Activated T-helper 1 cell treated with Interleukin-2 at 50 U/mL for 16 hours (primary cell): ENCODE results near the gene SPDEF.

ENCODE experiments used
- DNase-seq: peaks from one replicate; pipeline ENCODE4 v3.0.0-alpha.2; 2020; ENCODE audit warnings: low read depth

The SPDEF gene

DNA sequence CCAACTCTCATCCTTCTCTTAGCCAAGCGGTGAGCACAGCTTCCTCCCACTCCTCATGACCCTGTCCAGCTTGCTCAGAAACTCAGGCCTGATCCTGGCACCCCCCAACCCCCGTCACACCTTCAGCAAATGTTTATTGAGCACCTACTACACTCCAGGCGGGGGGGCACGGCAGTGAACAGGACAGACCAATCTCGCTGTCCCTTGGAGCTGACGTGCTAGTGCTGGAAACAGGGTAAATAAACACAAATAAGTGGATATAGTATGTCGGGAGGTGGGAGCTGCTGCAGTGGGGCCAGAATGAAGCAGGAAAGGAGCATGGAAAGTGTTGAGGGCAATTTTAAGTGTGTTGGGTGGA is 7.4 kb upstream of the SPDEF start:
- DNase-seq, result no peak

DNA sequence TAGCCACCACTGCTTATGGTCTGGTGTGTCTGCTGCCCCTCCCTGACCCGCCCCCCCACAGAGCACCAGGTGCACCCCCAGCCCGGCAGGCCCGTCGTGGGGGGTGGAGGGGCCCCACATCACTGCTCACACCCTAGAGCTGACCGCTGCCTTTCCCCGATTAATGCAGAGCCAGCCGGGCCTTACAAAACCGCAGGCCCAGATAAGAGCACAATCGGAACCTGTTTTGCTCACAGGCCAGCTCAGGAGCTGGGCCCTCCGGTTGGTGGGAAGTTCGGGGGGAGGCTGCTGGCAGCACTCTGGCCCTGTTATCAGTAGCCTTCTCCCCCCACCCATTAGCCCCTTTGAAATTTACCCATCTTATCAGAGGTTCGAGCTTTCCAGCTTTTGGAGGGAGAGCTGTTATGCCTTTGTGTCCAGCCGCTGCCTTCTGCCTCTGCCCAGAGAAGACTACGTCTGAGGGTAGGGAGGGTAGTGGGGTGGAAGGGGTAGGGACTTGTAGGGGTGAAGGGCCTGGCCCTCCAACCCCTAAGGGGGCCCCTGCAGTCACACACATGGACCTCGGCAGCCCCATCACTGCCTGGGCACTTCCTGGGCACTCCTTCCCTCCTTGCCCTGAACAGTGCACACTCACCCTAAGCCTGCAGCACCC is 6.9 kb upstream of the SPDEF start:
- DNase-seq, result no peak

DNA sequence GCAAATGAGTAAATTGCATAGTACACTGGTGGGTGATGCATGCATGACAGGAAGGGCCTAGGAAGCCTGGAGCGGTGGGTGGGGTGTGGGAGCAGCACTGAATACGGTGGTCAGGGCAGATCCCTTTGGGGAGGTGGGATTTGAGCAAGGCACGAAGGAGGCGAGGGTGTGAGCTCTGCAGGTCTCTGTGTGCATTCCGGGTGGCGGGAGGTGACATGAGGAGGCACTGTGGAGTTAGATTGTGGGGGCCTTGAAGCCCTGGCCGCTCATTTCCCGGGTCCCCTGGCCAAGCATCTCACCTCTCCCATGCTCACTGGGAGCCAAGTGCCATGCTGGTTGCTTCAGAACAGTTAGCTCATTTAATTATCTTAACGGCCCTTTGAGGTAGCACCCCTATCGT is 6.2 kb upstream of the SPDEF start:
- no peak for DNase-seq

DNA sequence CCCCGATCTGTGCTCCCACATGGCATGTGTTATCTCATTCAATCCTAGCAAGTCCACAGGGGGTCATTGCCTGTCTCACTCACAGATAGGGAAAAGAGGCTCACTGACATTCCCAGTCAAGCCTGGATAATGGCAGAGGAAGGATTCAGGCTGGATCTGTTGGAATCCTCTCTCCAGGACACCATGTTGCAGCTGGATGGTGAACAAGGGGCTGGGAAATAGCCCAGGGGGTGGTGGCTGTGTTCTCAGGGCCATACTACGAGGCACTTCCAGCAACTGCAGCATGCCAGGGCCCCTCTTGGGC is 5.0 kb upstream of the SPDEF start:
- DNase-seq, result no peak

DNA sequence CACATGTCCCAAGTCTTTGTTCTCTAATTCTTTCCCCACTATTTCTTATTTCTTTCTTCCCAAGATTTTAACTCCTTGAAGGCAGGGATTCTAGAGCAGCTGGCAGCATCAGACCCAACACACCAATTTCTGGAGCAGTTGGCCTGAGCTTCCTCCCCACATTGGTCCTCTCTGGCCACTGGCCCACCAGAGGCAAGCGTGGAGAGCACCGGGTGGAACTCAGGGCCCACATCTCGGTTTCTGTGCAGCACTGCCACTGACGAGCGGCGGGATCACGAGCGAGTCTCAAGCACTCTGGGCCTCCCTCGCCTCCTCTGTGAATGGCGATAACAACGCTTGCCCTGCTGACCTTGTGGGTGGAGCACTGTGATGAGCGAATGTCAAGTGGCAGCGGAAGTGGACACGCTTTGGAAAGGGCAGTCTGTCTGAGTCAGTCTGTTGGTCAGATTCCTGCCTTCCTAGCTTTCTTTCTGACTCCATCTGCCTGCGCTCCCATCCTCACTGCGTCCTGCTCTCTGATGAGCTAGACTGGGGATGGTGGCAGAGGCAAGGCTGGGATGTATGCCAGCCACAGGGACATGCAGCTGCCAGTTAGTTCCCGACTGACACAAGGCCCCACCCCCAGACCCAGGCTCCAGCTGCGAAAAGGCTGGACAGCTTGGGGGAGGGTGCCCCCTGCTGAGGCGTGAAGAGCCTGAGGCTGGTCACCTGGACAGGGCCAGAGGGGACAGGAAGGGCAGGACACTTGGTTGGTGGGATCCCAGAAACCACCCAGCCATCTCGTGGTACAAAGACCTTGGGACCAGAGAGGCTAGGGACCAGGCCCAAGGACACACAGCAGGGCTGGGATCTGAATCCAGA is 4.5 kb upstream of the SPDEF start:
- DNase-seq, result no peak

DNA sequence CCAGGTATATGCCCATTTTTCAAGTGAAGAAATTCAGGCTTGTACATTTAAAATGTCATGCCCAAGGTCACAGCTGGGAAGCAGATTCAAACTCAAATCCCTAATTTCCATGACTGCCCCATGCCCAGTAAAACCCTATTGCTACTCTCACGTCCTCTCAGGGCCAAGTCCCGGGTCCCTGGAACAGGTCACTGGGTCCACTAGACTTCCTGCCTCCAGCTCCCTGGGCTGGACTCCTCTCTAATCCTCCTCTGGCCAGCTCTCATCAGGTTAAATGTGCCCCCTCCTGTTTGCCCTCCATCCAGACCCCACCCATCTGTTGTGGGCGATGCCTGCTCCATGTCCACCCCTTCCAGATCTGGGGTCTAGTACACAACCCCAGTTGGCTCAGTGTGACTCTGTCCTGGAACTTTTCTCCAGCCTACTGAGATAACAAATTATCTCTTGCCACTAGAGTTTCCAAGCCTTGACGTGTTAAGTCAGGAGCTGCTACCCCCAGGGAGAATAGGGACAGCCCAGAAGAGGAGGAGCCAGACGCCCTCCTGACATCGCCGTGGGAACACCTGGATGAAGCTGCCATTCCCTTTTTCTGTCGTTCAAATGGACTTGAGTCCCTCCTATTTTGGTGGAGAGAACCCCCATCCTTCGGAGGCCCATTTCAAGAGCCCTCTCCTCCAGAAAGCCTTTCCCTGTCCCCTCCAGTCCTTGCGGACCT is 3.7 kb upstream of the SPDEF start:
- no peak for DNase-seq

DNA sequence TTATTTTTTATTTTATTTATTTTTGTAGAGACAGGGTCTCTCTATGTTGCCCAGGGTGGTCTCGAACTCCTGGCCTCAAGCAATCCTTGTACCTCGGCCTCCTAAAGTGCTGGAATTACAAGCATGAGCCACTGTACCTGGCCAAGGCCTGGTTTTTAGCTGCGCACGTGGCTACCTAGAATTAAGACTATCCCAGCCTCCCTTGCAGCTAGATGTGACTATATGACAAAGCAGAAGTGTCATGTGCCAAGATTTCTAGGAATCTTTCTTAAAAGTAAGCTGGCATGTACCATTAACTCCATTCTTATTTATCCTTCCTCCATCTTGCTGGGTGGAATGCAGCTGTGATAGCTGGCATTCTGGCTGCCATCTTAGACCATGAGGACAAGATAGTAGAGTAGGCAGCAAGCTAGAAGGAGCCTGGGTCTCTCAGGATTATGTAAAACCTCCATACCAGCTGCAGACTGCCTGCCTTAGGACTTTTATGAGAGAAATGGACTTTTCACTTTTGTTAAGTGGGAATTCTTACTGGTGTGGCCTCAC is 2.1 kb upstream of the SPDEF start:
- DNase-seq, result no peak

DNA sequence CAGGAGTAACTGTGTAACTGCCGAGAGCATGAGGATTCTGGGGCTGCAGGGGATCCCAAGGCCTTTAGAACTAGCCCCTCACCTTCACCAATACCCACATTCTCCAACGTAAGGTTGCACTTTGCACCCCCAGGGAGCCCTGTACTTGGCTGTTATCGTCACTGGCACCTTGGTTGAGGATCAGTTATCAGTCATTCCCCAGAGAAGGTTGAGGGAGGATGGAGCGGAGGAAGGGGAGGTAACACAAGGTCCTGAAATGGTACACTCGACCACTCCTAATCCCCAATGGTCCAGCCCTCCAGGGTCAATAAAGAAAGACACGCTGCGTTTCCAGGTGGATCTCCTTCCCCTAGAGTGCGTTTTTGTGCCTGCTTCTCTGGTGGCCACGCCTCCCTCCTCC is 1.1 kb upstream of the SPDEF start:
- DNase-seq, result no peak

DNA sequence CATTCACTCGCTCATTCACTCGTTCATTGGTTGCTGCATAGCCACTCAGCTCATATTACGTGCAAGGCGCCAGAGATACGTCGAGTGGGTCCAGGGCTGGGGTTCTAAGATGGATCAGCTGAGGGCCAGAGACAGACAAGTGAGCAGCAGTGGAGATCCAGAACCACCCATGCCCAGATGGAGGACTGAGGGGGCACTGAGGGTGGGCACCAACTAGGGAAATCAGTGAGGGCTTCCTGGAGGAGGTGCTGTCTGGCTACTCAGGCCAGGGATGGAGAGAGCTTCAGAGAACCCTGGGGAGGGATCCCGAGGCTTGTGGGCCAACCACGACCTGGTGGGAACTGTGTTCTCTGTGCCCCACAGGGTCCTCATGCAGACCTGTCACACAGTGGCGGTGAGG is 364 bp upstream of the SPDEF start:
- DNase-seq, result no peak

DNA sequence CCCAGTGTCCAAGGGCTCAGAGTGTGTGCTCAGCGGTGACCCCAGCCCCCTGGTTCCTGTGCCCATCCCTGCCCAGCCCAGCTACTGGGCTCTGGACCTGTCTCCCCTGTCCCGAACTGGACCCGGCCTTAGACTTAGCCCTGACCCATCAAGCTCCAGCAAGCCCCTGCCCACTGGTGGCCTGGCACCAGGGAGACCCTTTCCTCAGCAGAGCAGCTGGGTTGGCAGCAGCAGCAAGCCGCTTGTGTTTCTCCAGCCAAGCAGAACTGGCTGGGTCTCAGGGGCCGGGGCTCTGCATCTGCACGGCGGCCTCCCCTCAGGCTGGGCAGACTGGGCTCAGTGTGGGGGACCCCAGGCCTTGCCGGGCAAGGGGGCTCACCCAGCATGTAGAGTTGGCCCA is 801 bp downstream of the SPDEF start:
- DNase-seq, result no peak

DNA sequence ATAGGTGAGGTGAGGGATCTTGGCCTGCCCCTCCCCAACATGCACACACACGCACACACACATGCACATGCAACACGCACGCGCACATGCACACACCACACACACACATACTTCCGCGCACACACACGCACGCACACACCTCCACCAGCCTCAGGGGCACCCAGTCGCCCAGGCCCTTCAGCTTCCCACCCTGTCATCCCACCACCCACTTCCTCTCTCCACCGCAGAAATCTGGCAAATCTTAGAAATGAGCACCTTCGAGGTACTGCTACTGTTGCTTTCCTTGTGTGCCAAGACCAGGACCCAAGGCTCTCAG is 1.2 kb downstream of the SPDEF start:
- DNase-seq, result no peak

DNA sequence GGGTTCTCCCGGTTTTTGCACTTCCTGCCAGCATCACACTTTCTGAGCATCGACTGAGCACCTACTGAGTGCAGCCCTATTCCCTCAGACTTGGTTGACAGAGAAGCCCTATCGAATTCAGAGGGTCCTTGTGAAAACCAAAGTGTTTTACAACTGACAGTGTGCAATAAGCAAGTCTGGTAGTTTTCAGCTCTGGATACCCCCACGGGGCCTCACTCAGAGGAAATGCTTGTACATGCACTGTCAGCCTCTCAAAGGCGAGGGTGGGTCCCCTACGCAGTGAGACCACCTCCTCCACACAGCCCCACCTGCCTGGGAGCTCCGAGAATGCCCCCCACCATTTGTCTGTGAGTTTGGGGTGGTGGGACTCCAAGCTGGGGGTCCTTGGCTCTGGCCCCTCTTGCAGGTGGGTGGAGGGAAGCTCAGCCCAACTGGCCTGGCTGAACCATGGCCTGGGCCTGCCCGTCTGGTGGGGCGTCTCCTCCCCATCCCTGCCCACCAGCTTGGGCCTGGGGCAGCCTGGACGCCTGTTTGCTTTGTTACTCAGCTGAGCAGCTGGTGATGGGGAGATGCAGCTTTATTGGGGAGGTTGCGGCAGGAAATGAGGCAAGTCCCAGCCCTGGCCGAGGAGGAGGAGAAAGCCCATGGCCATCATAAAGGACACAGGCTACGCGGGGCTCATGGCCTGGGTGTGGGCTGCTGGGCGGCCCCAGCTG is 1.7 kb downstream of the SPDEF start:
- no peak for DNase-seq

DNA sequence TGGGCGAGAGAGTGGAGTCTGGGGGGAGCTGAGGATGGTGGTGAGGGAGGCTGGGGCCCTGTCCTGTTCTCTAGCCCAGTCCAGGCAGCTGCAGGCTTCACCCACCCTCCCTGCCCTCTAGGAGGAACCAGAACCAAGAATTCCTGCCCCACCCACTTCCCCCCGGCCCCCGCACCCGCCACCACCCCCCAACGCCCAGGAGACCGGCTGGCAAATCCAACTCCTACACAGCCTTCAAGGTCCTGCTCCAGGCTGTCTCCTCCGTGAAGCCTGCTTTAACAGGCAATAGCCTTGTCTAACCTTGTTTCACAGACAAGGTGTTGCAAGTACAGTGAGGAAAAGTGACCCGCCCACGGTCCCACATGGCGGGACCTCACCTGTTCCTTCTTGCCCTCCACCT is 2.4 kb downstream of the SPDEF start:
- DNase-seq, result no peak

DNA sequence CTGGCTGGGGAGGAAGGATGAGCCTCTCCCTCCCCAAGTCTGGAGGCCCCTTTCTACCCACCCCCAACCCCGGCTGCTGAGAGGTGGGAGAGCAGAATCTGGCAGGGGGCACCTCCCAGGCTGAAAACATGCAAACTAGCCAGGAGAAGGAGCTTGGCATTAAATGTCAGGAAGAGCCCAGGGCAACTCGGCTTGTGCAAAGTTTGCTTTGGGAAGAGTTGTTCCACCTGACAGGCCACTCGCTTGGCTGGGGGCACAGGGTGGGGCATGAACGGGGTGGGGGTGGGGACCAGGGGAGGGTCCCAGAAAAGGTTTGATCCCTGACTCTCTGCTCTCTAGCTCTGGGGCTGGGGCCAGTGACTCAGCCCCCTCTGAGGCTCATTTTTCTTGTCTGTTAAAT is 3.0 kb downstream of the SPDEF start:
- no peak for DNase-seq

DNA sequence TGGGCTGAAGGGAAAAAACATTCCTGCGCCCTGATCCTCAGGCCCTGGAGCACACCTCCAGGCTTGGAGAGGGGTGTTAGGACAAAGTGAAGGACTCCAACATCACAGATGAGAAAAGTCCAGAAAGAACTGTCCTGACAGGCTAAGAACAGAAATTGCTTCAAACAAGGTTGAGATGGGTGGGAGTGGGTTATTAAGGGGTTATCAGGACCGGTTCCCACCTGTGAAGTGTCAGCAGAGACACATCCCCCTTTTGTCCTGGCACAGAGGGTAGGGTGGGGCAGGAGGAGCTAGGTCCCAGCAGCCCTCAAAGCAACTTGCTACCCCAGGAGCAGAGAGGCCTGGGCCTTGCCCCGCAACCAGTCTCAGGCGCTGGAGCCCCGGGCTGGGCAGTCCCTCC is 3.5 kb downstream of the SPDEF start:
- no peak for DNase-seq

DNA sequence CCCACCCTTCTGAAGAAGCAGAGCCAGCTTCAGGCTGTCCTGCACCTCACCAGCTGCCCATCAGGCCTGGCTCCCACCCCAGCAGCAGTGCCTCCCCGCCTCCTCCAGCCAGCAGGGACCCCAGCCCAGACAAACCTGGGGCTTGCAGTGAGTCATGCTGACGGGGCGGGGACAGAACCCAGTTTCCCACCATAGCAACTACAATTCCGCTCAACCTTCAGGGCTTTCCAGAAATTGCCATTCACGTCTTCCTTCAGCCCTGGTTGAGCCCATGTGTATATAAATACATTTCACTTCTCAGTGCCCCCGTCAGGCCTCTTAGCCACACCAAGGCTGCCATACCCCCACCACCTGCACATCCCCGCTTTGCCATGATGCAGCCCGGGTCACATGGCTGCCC is 4.4 kb downstream of the SPDEF start:
- no peak for DNase-seq

DNA sequence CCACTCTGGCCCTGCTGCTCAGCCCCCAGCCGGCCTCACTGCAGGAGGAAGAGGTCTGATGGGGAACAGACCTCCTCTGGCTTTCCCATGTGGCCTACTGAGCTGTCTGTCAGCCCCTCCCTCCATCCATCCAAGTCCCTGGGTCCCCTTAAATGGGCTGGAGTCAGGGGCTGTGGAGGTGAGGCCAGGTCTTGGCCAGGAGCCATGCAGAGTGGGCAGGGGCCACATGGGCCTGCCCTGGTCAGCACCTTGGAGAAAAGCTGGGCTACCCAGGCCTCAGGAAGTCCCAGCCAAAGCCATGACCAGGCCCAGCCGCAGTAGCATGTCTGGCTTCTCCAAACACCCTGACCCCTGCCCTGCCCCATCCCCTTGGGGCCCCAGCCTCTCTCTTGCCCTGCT is 6.3 kb downstream of the SPDEF start:
- no peak for DNase-seq

DNA sequence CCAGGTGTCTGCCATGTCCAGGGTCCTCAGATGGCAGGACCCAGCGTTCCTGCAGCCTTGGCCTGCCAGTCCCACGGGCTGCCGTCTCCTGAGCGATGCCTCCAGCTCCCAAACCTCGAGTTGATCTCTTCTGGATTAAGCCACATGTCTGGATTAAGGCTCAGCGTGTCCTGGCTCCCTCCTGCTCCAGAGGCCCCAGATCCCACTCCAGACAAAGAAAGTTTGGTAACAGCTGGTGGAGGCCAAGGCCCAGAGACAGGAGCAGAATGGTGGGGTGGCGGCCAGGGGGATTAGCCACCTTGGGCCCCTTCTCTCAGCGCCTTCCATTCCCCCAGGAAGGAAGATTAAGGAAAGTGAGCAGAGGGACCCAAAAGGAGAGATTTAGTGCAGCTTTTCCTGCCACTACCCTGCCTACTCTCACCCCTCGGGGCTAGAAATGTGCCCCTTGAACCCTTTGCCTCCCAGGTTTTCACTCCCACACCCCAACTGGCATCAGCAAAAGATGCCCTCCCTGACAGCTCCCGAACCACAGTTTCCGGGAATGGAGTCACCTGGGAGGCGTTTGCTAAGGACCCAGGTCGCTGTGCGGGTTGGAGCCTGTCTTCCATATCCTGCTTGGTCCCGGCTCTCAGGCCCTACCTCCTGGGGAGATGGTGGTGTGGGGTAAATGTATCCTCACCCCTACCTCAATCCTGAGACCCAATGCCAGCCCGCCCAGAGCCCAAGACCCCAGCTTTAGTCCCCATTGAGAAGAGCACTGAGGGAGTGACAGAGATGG is 6.9 kb downstream of the SPDEF start:
- DNase-seq, result no peak

DNA sequence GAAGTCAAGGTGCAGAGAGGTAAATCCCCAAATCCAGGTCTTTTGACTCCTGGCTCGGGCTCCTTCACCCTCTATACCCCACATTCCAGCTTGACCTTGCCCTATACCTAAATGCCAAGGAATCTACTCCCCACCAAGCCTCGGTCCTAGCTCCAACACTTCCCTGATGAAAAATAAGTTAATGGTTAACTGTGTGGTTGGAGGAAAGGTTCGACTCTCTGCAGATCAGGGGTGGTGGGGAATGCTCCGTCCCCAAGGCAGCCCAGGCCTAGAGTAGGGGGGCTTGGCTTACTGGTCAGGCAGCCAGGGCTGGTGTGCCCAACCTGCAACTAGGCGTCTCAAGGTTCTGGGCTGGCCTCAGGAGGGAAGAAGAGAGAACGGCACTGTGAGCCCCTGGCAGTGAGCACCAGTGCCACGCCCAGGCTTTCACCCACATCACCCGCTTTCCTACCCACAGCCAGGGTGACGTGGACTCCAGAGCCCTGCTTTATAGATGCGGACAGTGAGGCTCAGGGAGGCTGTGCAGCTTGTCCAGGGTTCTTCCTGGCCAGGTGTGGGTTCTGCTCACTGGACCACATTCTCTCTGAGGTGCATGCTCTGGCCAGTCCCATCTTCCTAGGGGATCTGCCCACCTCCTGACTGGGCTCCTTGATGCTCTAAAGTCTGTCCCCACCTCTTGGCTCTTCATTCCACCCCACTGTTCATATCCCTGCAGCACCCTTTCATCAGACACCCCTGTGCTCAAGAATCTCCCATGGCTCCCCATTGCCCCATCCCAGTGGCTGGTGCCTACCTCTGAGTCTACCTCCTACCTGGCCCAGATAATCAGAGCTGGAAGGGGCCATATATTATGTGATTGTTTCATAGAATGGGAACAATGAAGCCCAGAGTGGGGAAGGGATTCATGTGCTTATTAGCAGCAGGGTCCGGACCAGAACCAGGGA is 8.2 kb downstream of the SPDEF start:
- DNase-seq, result no peak

DNA sequence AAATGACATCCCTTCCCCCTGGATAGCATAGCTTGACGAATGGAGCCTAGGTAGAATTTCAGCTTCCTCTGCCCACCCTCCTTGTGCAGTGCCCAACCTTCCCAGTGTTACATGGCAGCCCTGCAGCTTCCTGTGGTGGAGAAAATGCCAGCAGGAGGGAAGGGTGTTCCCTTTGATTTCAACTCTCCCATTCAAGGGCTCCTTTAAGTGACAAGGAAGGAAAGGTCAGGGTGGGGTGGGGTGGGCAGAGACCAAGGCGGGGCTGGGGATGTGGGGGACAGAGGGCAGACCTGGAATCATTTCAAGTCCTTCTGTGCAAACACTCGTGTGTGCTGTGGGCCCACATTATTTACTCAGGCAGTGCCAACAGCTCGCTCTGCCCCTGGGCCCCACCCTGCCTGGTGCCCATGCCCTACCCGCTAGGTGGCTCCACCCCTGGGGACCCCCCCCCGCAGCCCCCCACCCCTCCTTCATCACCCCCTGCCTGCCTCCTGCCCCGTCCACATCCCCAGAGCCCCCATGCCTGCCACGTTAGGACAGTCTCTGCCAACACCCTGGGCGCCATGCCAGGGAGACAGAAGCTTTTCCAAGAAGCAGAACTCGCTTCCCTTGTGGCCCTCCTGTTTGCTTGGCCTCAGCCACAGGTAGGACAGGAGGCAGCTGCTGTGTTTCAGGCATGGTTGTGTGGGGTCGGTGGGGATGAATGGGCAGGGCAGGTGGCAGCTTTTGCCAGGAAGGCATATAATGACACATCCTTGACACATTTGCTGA is 9.4 kb downstream of the SPDEF start:
- DNase-seq, result no peak
